ENCODE data around the gene PSAT1.

DNA sequence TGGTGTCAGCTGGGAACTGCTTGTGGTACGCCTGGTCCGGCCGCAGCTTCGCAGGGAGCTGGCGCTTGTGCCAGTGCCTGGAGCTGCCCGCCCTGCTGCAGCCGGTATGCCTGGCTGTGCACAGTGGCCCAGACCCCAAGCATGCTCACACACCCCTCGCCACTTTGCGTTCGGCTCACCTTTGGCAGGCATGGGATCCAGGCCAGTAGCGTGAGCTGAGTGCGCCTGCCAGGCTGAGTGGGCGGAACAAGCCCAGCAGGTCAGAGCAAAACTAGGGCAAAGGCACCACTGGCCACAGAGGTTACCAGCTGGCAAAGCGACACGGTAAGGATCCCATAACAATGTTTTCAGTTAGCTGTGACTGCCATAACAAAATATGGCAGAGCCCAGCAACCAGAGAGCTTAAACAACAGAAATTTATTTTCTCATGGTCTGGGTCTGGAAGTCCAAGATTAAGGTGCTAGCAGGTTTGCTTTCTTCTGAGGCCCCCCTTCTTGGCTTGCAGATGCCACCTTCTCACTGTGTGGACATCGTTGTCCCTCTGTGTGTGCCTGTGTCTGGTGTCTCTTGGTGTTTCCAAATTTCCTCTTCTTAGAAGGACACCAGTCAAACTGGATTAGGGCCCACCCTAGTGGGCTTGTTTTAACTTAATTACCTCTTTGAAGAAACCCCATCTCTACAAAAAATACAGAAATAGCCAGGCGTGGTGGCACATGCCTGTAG lies 61.6 kb downstream of the PSAT1 start:
- TF ChIP-seq, protein P1, sequence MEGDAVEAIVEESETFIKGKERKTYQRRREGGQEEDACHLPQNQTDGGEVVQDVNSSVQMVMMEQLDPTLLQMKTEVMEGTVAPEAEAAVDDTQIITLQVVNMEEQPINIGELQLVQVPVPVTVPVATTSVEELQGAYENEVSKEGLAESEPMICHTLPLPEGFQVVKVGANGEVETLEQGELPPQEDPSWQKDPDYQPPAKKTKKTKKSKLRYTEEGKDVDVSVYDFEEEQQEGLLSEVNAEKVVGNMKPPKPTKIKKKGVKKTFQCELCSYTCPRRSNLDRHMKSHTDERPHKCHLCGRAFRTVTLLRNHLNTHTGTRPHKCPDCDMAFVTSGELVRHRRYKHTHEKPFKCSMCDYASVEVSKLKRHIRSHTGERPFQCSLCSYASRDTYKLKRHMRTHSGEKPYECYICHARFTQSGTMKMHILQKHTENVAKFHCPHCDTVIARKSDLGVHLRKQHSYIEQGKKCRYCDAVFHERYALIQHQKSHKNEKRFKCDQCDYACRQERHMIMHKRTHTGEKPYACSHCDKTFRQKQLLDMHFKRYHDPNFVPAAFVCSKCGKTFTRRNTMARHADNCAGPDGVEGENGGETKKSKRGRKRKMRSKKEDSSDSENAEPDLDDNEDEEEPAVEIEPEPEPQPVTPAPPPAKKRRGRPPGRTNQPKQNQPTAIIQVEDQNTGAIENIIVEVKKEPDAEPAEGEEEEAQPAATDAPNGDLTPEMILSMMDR (IDR thresholded peaks at IDR 0.05 in 2 of 3, conservative IDR thresholded peaks at IDR 0.05 in 1 of 3; ENCODE audit: borderline replicate concordance in 1 of 3, insufficient read depth in 1 of 3, low read depth in 2 of 3, low read length in 2 of 3): no peak
- TF ChIP-seq EZH2phosphoT487 (IDR thresholded peaks at IDR 0.05; ENCODE audit: borderline replicate concordance) (no peak), FOSL1 (IDR thresholded peaks at IDR 0.05; ENCODE audit: low read depth) (no peak)

All from HCT116 (cell line).